HCT116 (cell line): ENCODE results near the gene CACNG5. TPM values are rescaled to one million over a fixed set of nuclear protein-coding genes. Genes with fewer than 3 reads are reported as not detected.

ENCODE experiments used
- ATAC-seq: fragments of 200-7000 bp; cut with Tn5 transposase; 2 replicates; pipeline ENCODE4 v1.9.1; 2020; ENCODE audit warnings: mild to moderate bottlenecking, moderate library complexity
- BruUV-seq: library from RNA; stranded (reverse); fragments of 400-500 nt; replicated peaks from 2 replicates; lab custom pipeline; 2021; lab: Mats Ljungman, UMichigan
- CTCF ChIA-PET: fragments of 300-600 bp; sonication (Branson Sonifier 250); formaldehyde crosslinking; loops from one replicate; lab custom pipeline; 2021; ENCODE audit warnings: antibody characterized with exemption; lab: Charles Lee
- POLR2A ChIA-PET: fragments of 300-600, 350-600 bp; sonication (Branson Sonifier 250); formaldehyde crosslinking; loops from one replicate; lab custom pipeline; 2021; ENCODE audit warnings: antibody characterized with exemption; lab: Charles Lee
- RAD21 ChIA-PET, 2 experiments: fragments of 300-600 bp; sonication (Branson Sonifier 250); formaldehyde crosslinking; loops; one replicate each; lab custom pipeline; 2023; ENCODE audit warnings: low total read pairs in 2 of 2; ENCODE audit not compliant: uncharacterized antibody in 2 of 2, unreplicated experiment in 2 of 2, low non-redundant PET in 1 of 2; lab: Charles Lee
- DNase-seq: peaks from one replicate; pipeline ENCODE4 v3.0.0-alpha.2; 2010; ENCODE audit warnings: low read depth, low spot score
- H2AFZ ChIP-seq: fragments of 200-600 bp; shearing (Covaris generic), sonication (generic); 2 replicates; pipeline ENCODE4 v1.6.1; 2017; ENCODE audit warnings: low read depth, mixed run types, mixed read lengths, antibody characterized with exemption, low read length; ENCODE audit not compliant: poor library complexity, severe bottlenecking
- H3K27ac ChIP-seq: 2 replicates; pipeline ENCODE4 v1.5.1; 2012; ENCODE audit warnings: low read depth, low read length
- H3K27me3 ChIP-seq: fragments of 200-600 bp; sonication (generic); 2 replicates; pipeline ENCODE4 v1.6.1; 2016; ENCODE audit warnings: mixed run types, low read length, mixed read lengths; ENCODE audit not compliant: insufficient read depth
- H3K36me3 ChIP-seq, 2 experiments: fragments of 200-500 bp in 1 of 2; fragments of 200-600 bp in 1 of 2; sonication (Bioruptor generic) in 1 of 2; sonication (generic) in 1 of 2; 2 replicates each; pipeline versions ENCODE4 v1.5.1 to v1.6.1; 2014 to 2016; ENCODE audit warnings: low read length in 2 of 2, inconsistent platforms in 1 of 2, mixed read lengths in 1 of 2, mixed run types in 1 of 2; ENCODE audit not compliant: insufficient read depth in 2 of 2, control insufficient read depth in 1 of 2
- H3K4me1 ChIP-seq, 2 experiments: fragments of 200-600 bp in 1 of 2; sonication (generic) in 1 of 2; 2 replicates each; pipeline versions ENCODE4 v1.5.1 to v1.6.1; 2012 to 2017; ENCODE audit warnings: low read length in 2 of 2, inconsistent platforms in 1 of 2, mild to moderate bottlenecking in 1 of 2, mixed read lengths in 1 of 2, mixed run types in 1 of 2, moderate library complexity in 1 of 2; ENCODE audit not compliant: insufficient read depth in 2 of 2, control insufficient read depth in 1 of 2
- H3K4me2 ChIP-seq: fragments of 200-600 bp; sonication (generic); 2 replicates; pipeline ENCODE4 v1.6.1; 2017; ENCODE audit warnings: mixed run types, low read length, mixed read lengths
- H3K4me3 ChIP-seq, 2 experiments: fragments of 200-600 bp in 1 of 2; sonication (generic) in 1 of 2; replicated peaks in 1 of 2; 2 replicates each; pipeline ENCODE4 v1.5.1; 2011 to 2016; ENCODE audit warnings: low read length in 2 of 2, control low read depth in 1 of 2, low read depth in 1 of 2, mild to moderate bottlenecking in 1 of 2, mixed read lengths in 1 of 2, mixed run types in 1 of 2
- H3K79me2 ChIP-seq: fragments of 200-600 bp; sonication (generic); 2 replicates; pipeline ENCODE4 v1.6.1; 2017; ENCODE audit warnings: mild to moderate bottlenecking, mixed run types, low read length, moderate library complexity, mixed read lengths; ENCODE audit not compliant: insufficient read depth
- H3K9ac ChIP-seq: fragments of 200-600 bp; sonication (generic); 2 replicates; pipeline ENCODE4 v1.6.1; 2016; ENCODE audit warnings: low read length, mixed read lengths
- H3K9me2 ChIP-seq: fragments of 200-600 bp; sonication (generic), shearing (Covaris generic); 2 replicates; pipeline ENCODE4 v1.6.1; 2017; ENCODE audit warnings: mixed run types, mild to moderate bottlenecking, moderate library complexity; ENCODE audit not compliant: insufficient read depth
- H3K9me3 ChIP-seq, 2 experiments: fragments of 200-500 bp in 1 of 2; fragments of 200-600 bp in 1 of 2; sonication (Bioruptor generic) in 1 of 2; sonication (generic) in 1 of 2; 2 replicates each; pipeline ENCODE4 v1.6.1; 2014 to 2017; ENCODE audit warnings: low read length in 2 of 2, mixed read lengths in 2 of 2, inconsistent platforms in 1 of 2, low read depth in 1 of 2, mild to moderate bottlenecking in 1 of 2, mixed run types in 1 of 2, moderate library complexity in 1 of 2; ENCODE audit not compliant: control insufficient read depth in 1 of 2, insufficient read depth in 1 of 2
- H4K20me1 ChIP-seq: fragments of 200-600 bp; sonication (generic), shearing (Covaris generic); 2 replicates; pipeline ENCODE4 v1.6.1; 2017; ENCODE audit warnings: mixed run types, mild to moderate bottlenecking, moderate library complexity; ENCODE audit not compliant: insufficient read depth
- ATF3 ChIP-seq: IDR thresholded peaks from 2 replicates; pipeline ENCODE4 v1.6.1; 2012
- CBX3 ChIP-seq: IDR thresholded peaks from 2 replicates; pipeline ENCODE4 v1.6.1; 2012; ENCODE audit warnings: low read depth
- CEBPB ChIP-seq: IDR thresholded peaks from 2 replicates; pipeline ENCODE4 v1.6.1; 2012; ENCODE audit warnings: low read depth
- EGR1 ChIP-seq: IDR thresholded peaks from 2 replicates; pipeline ENCODE4 v1.6.1; 2012; ENCODE audit warnings: low read depth
- EZH2 ChIP-seq: fragments of 200-600 bp; sonication (generic); IDR thresholded peaks from 2 replicates; pipeline ENCODE4 v1.6.1; 2017; ENCODE audit warnings: antibody characterized with exemption, mixed run types
- EZH2phosphoT487 ChIP-seq: fragments of 200-600 bp; IDR thresholded peaks from 2 replicates; pipeline ENCODE4 v1.6.1; 2018; ENCODE audit warnings: antibody characterized with exemption, borderline replicate concordance
- FOSL1 ChIP-seq: IDR thresholded peaks from 2 replicates; pipeline ENCODE4 v1.6.1; 2012; ENCODE audit warnings: low read depth
- JUND ChIP-seq: IDR thresholded peaks from 2 replicates; pipeline ENCODE4 v1.6.1; 2012
- MAX ChIP-seq: IDR thresholded peaks from 2 replicates; pipeline ENCODE4 v1.6.1; 2012
- POLR2AphosphoS5 ChIP-seq: IDR thresholded peaks from 2 replicates; pipeline ENCODE4 v1.6.1; 2011; ENCODE audit warnings: mild to moderate bottlenecking, low read depth, low read length, moderate library complexity
- RAD21 ChIP-seq: IDR thresholded peaks from 2 replicates; pipeline ENCODE4 v1.6.1; 2012; ENCODE audit warnings: low read depth, mild to moderate bottlenecking
- REST ChIP-seq: IDR thresholded peaks from 2 replicates; pipeline ENCODE4 v1.6.1; 2012; ENCODE audit warnings: low read depth
- SIN3A ChIP-seq: IDR thresholded peaks from 2 replicates; pipeline ENCODE4 v1.6.1; 2012; ENCODE audit warnings: low read depth
- SP1 ChIP-seq: IDR thresholded peaks from 2 replicates; pipeline ENCODE4 v1.6.1; 2012; ENCODE audit warnings: low read depth
- SRF ChIP-seq: IDR thresholded peaks from 2 replicates; pipeline ENCODE4 v1.6.1; 2012; ENCODE audit warnings: low read depth
- TCF7L2 ChIP-seq: IDR thresholded peaks from 2 replicates; pipeline ENCODE4 v1.7.0; 2011; ENCODE audit warnings: borderline replicate concordance, inconsistent platforms; ENCODE audit not compliant: insufficient read depth, insufficient read length; ENCODE audit errors: extremely low read depth
- YY1 ChIP-seq: IDR thresholded peaks from 2 replicates; pipeline ENCODE4 v1.6.1; 2011; ENCODE audit warnings: low read length, low read depth, moderate library complexity, mild to moderate bottlenecking; ENCODE audit not compliant: insufficient replicate concordance; ENCODE audit errors: extremely low read depth
- ZBTB33 ChIP-seq: IDR thresholded peaks from 2 replicates; pipeline ENCODE4 v1.6.1; 2011; ENCODE audit warnings: mild to moderate bottlenecking, low read length, moderate library complexity; ENCODE audit not compliant: insufficient replicate concordance; ENCODE audit errors: extremely low read depth
- ZFX ChIP-seq: fragments of 450-650 bp; IDR thresholded peaks from 2 replicates; pipeline ENCODE4 v1.6.1; 2017
- ZNF274 ChIP-seq: fragments of 200-500 bp; sonication (Bioruptor generic); IDR thresholded peaks from 2 replicates; pipeline ENCODE4 v1.6.1; 2014; ENCODE audit warnings: mild to moderate bottlenecking, low read depth, low read length, inconsistent platforms
- intact Hi-C: fragments of 100-400 bp; cut with micrococcal nuclease; formaldehyde crosslinking; loops from 2 replicates; pipeline ENCODE4 v1.10.0; 2022
- total RNA-seq: library from RNA; stranded (reverse); gene quantifications from one replicate; pipeline ENCODE4 v1.2.1, GENCODE V29; 2021; ENCODE audit not compliant: unreplicated experiment

Gene CACNG5
- total RNA-seq, 1 experiment from 2014 or later = not detected

GRCh38 chr17:66805567-66805966, 29.4 kb upstream of the CACNG5 start:
- H3K4me1 ChIP-seq = no peaks in the 10 kb centered on the region
- no peaks in the 10 kb centered on the region for H4K20me1 ChIP-seq
- H3K27ac ChIP-seq = no peak overlapping the region
- H3K79me2 ChIP-seq = no peaks in the 10 kb centered on the region
- RAD21 ChIA-PET = no interaction called here
- no peak for DNase-seq
- no peak overlapping the region for H3K4me3 ChIP-seq
- H3K9me3 ChIP-seq = no peaks in the 10 kb centered on the region
- TF ChIP-seq ZNF274 (no peak), EZH2phosphoT487 (no peak), SRF (no peak), SIN3A (no peak), MAX (no peak), ZFX (no peak), ZBTB33 (no peak), JUND (no peak), EZH2 (no peak), RAD21 (no peak), POLR2AphosphoS5 (no peak), EGR1 (no peak), YY1 (no peak), FOSL1 (no peak), ATF3 (no peak), REST (no peak), SP1 (no peak), CBX3 (no peak), TCF7L2 (no peak), CEBPB (no peak)
- TF ChIP-seq, all 23 proteins: peak for 0
- no peak for ATAC-seq
- no peak overlapping the region for H3K4me2 ChIP-seq
- H3K9me2 ChIP-seq = no peaks in the 10 kb centered on the region
- no peaks in the 10 kb centered on the region for H3K36me3 ChIP-seq
- H3K27me3 ChIP-seq = no peaks in the 10 kb centered on the region
- no TSS peak for BruUV-seq
- H2AFZ ChIP-seq = no peak overlapping the region
- intact Hi-C loops = no loop called here
- no peak overlapping the region for H3K9ac ChIP-seq
- ChIA-PET CTCF (no interaction called here), POLR2A (no interaction called here)
